Measurements from ENCODE around the gene PRKN.

Gene PRKN

DNA sequence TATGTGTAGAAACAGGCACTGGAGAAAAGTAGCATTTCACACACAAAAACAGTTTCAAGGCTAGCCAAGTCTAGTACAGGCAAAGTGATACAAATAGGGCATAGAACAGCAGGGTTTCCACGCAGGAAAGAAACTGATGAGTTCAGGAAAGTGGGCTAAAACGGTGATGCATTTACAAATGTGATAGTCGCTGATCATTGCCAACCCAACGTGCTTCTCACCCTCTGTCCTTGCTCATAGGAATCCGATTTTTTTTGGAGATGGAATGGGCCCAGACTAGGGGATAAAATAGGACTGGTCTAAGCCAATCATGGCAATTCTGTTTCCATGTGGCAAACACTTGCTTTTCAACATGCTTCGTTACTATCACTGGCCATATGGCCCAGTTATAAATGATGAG lies 536.6 kb downstream of the PRKN start:
- DNase-seq (ENCODE audit: low spot score) = no peak
- no peak for TF ChIP-seq CTCF (IDR thresholded peaks at IDR 0.05; ENCODE audit: extremely low read depth, insufficient read depth, missing control alignments)
- in situ Hi-C loops (cut with MboI; ENCODE audit: low pct_unique_long_range_greater_than_20kb, low sequenced_read_pairs, unreplicated experiment) = no loop called here

GRCh38 chr6:162187168-162187935 lies 540.2 kb downstream of the PRKN start:
- TF ChIP-seq CTCF (IDR thresholded peaks at IDR 0.05; ENCODE audit: extremely low read depth, insufficient read depth, missing control alignments) = no peak
- in situ Hi-C loops (cut with MboI; ENCODE audit: low pct_unique_long_range_greater_than_20kb, low sequenced_read_pairs, unreplicated experiment) = no loop called here
- no peak for DNase-seq (ENCODE audit: low spot score)

DNA sequence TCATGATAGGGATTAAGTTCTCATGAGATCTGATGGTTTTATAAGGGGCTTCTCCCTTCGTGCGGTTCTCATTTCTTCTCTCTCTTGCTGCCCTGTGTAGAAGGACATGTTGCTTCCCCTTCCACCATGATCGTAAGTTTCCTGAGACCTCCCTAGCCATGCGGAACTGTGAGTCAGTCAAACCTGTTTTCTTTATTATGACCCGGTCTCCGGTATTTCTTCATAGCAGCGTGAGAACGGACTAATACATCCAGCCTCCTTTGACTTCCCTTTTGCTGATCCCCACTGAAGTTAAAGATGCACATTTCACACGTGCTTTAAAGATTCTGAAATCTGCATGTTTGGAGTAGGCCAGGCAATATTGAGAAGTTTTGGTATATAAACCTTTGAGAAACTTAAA lies 543.1 kb downstream of the PRKN start:
- DNase-seq (ENCODE audit: low spot score) = no peak
- in situ Hi-C loops (cut with MboI; ENCODE audit: low pct_unique_long_range_greater_than_20kb, low sequenced_read_pairs, unreplicated experiment) = no loop called here
- no peak for TF ChIP-seq CTCF (IDR thresholded peaks at IDR 0.05; ENCODE audit: extremely low read depth, insufficient read depth, missing control alignments)

DNA sequence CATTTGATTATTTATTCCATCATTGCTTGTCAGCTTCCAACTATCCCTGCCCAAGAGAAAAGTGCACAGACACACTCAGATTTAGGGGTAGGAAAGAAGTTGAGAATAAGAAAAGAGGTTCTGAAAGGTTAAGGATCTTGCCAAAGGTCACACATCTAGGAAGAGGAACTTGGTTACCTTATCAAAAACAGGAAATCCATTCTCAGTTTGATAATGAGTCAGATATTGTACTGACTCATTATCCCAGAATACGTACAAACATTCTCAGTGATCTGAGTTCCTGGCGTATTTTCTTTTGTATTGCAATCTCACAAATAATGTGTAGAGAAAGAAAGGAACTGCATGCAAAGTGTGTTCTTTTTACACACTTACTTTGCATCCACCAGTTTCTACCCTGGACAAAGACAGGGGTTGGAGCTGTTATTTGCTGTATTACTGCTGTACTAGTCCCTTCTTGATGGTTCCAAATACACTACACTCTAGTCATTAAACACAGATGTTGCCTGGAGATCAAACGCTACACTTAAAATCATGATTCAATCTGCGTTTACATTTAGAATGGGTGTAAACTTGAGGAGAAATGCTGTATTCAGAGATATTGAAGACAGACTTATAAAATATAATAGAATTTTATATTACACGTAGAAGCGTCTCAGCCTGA lies 545.7 kb downstream of the PRKN start:
- DNase-seq (ENCODE audit: low spot score) = no peak
- in situ Hi-C loops (cut with MboI; ENCODE audit: low pct_unique_long_range_greater_than_20kb, low sequenced_read_pairs, unreplicated experiment) = no loop called here
- no peak for TF ChIP-seq CTCF (IDR thresholded peaks at IDR 0.05; ENCODE audit: extremely low read depth, insufficient read depth, missing control alignments)

- in situ Hi-C loops (cut with MboI; ENCODE audit: low pct_unique_long_range_greater_than_20kb, low sequenced_read_pairs, unreplicated experiment) = no loop called here
- no peak for TF ChIP-seq CTCF (IDR thresholded peaks at IDR 0.05; ENCODE audit: extremely low read depth, insufficient read depth, missing control alignments)
Measured at GRCh38 chr6:162181111-162181510, 546.5 kb downstream of the PRKN start.

DNA sequence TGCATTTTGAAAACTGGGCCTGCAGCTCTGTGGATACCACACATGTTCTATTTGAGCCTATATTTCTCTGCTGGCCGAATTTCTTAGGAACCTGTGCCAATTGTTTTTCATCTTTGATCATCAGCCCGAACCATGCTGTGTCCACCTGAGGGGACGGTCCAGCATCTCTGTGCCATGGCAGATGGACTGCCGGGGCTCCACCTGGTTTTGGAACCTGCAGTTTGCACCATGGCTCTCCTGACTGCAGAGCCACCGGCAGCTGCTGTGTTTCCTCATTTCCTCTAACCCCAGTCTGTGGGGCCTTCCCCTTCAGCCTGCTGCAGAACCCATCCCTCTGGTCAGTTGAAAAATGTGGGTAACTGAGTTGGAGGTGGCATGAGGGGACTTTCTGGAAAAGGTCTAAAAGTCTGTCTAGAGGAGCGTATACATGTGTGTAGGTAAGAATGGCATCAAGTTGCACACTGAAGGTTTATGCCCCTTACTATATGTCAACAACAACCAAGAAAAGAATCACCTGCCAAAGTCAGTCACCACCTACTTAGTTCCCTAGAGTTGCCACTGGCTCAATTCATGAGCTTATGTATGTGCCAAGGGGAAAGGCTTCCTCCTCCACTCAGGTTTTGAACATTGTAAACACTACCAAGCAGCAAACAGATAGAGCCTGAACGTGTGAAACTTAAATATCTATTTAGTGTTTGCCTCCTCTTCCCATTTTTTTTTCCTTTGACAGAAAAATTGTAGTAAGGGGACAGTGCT lies 548.2 kb downstream of the PRKN start:
- in situ Hi-C loops (cut with MboI; ENCODE audit: low pct_unique_long_range_greater_than_20kb, low sequenced_read_pairs, unreplicated experiment) = no loop called here
- no peak for DNase-seq (ENCODE audit: low spot score)
- no peak for TF ChIP-seq CTCF (IDR thresholded peaks at IDR 0.05; ENCODE audit: extremely low read depth, insufficient read depth, missing control alignments)

More at GRCh38 chr6:162181111-162181510, 546.5 kb downstream of the PRKN start:
- no peak for DNase-seq (ENCODE audit: low spot score)
